SK-N-SH (cell line): Measurements from ENCODE around the gene PLAAT1.

Source experiments
- CHD2 ChIP-seq: fragments of 150-350 bp; IDR thresholded peaks from 2 replicates; pipeline ENCODE4 v1.6.1; 2018; ENCODE audit warnings: low read length; ENCODE audit not compliant: partially characterized antibody
- EZH2phosphoT487 ChIP-seq: fragments of 200-600 bp; sonication (generic); IDR thresholded peaks from 2 replicates; pipeline ENCODE4 v1.6.1; 2017; ENCODE audit warnings: low read depth, mixed run types, mild to moderate bottlenecking, antibody characterized with exemption, moderate library complexity, borderline replicate concordance
- MAX ChIP-seq: IDR thresholded peaks from 2 replicates; pipeline ENCODE4 v1.4.0; 2012; ENCODE audit warnings: low read depth
- MXI1 ChIP-seq: IDR thresholded peaks from 2 replicates; pipeline ENCODE4 v1.6.1; 2012; ENCODE audit warnings: mild to moderate bottlenecking, low read depth, low read length, improper control_type of control experiment
- POLR2AphosphoS5 ChIP-seq: IDR thresholded peaks from 2 replicates; pipeline ENCODE4 v1.6.1; 2012; ENCODE audit warnings: low read depth, low read length
- TF ChIP-seq, protein P1 (sequence below): fragments of 200-600 bp; sonication (generic); IDR thresholded peaks from 2 replicates; pipeline ENCODE4 v1.6.1; 2017; ENCODE audit warnings: antibody characterized with exemption, mild to moderate bottlenecking, moderate library complexity

- TF ChIP-seq, protein P1, sequence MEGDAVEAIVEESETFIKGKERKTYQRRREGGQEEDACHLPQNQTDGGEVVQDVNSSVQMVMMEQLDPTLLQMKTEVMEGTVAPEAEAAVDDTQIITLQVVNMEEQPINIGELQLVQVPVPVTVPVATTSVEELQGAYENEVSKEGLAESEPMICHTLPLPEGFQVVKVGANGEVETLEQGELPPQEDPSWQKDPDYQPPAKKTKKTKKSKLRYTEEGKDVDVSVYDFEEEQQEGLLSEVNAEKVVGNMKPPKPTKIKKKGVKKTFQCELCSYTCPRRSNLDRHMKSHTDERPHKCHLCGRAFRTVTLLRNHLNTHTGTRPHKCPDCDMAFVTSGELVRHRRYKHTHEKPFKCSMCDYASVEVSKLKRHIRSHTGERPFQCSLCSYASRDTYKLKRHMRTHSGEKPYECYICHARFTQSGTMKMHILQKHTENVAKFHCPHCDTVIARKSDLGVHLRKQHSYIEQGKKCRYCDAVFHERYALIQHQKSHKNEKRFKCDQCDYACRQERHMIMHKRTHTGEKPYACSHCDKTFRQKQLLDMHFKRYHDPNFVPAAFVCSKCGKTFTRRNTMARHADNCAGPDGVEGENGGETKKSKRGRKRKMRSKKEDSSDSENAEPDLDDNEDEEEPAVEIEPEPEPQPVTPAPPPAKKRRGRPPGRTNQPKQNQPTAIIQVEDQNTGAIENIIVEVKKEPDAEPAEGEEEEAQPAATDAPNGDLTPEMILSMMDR, result no peak
- TF ChIP-seq CHD2, result no peak
- no peak for TF ChIP-seq POLR2AphosphoS5
- TF ChIP-seq MXI1, result no peak
- no peak for TF ChIP-seq EZH2phosphoT487
- no peak for TF ChIP-seq MAX
Measured at GRCh38 chr3:193261970-193262369, 20.9 kb downstream of the PLAAT1 start.
